HepG2 (cell line): ENCODE data around the gene TOMM20. TPM values are rescaled to one million over a fixed set of nuclear protein-coding genes. Genes with fewer than 3 reads are reported as not detected.
A peak's percentile ranks its signal among the peaks of the same experiment; 100 is the strongest.

Experiments used
- ASH2L ChIP-seq: fragments of 300-600, 200-600 bp; sonication (generic); IDR thresholded peaks from 2 replicates; pipeline ENCODE4 v1.7.0; 2017; ENCODE audit warnings: low read depth, mild to moderate bottlenecking, moderate library complexity, mixed read lengths, low read length; ENCODE audit not compliant: insufficient read length
- ATM ChIP-seq: fragments of 450-650 bp; IDR thresholded peaks from 2 replicates; pipeline ENCODE4 v1.7.1; 2017; ENCODE audit warnings: mild to moderate bottlenecking, borderline replicate concordance
- BRCA1 ChIP-seq: sonication (generic); formaldehyde crosslinking; IDR thresholded peaks from 2 replicates; pipeline ENCODE4 v1.4.0; 2020; ENCODE audit warnings: missing genetic modification reagents
- CBFB ChIP-seq: sonication (generic); formaldehyde crosslinking; IDR thresholded peaks from 2 replicates; pipeline ENCODE4 v1.4.0; 2020; ENCODE audit warnings: missing genetic modification reagents
- EP300 ChIP-seq, 3 experiments: sonication (generic) in 1 of 3; formaldehyde crosslinking in 1 of 3; IDR thresholded peaks; 2 replicates each; pipeline versions ENCODE4 v1.5.1 to v1.6.1; 2011 to 2020; ENCODE audit warnings: low read depth in 2 of 3, low read length in 2 of 3, borderline replicate concordance in 1 of 3, improper control_type of control experiment in 1 of 3, mild to moderate bottlenecking in 1 of 3, missing genetic modification reagents in 1 of 3, moderate library complexity in 1 of 3
- FOXK2 ChIP-seq: fragments of 450-650 bp; IDR thresholded peaks from 2 replicates; pipeline ENCODE4 v1.6.1; 2016
- FOXP1 ChIP-seq, 2 experiments: fragments of 450-650 bp in 1 of 2; IDR thresholded peaks; 2 replicates each; pipeline ENCODE4 v1.6.1; 2017 to 2018; ENCODE audit warnings: antibody characterized with exemption in 1 of 2
- GRHL1 ChIP-seq: sonication (generic); formaldehyde crosslinking; conservative IDR thresholded peaks from 2 replicates; pipeline ENCODE4 v1.8.0; 2022; ENCODE audit warnings: missing genetic modification reagents
- HOXA7 ChIP-seq: sonication (generic); formaldehyde crosslinking; IDR thresholded peaks from 2 replicates; pipeline ENCODE4 v1.8.1; 2022; ENCODE audit warnings: mild to moderate bottlenecking, missing genetic modification reagents, moderate library complexity
- NR2C2 ChIP-seq: sonication (generic); formaldehyde crosslinking; IDR thresholded peaks from 2 replicates; pipeline ENCODE4 v1.4.0; 2020; ENCODE audit warnings: missing genetic modification reagents, mild to moderate bottlenecking, moderate library complexity, borderline replicate concordance
- RCOR2 ChIP-seq: IDR thresholded peaks from 2 replicates; pipeline ENCODE4 v1.6.1; 2016; ENCODE audit warnings: missing biosample characterization, missing genetic modification reagents
- RNF2 ChIP-seq: fragments of 450-650 bp; conservative IDR thresholded peaks from 2 replicates; pipeline ENCODE4 v1.6.1; 2016; ENCODE audit warnings: low read depth
- SALL1 ChIP-seq: sonication (generic); formaldehyde crosslinking; IDR thresholded peaks from 2 replicates; pipeline ENCODE4 v1.8.0; 2022; ENCODE audit warnings: mild to moderate bottlenecking, missing genetic modification reagents
- TFE3 ChIP-seq: IDR thresholded peaks from 2 replicates; pipeline ENCODE4 v1.6.1; 2016
- TOPORS ChIP-seq: sonication (generic); formaldehyde crosslinking; IDR thresholded peaks from 2 replicates; pipeline ENCODE4 v1.8.0; 2023; ENCODE audit warnings: mild to moderate bottlenecking, missing genetic modification reagents
- ZFP90 ChIP-seq: sonication (generic); formaldehyde crosslinking; IDR thresholded peaks from 2 replicates; pipeline ENCODE4 v1.8.0; 2022; ENCODE audit warnings: missing genetic modification reagents, mild to moderate bottlenecking, inconsistent platforms, borderline replicate concordance
- ZNF121 ChIP-seq: sonication (generic); formaldehyde crosslinking; IDR thresholded peaks from 2 replicates; pipeline ENCODE4 v1.5.0; 2020; ENCODE audit warnings: mild to moderate bottlenecking, missing genetic modification reagents
- ZNF253 ChIP-seq: sonication (generic); formaldehyde crosslinking; IDR thresholded peaks from 2 replicates; pipeline ENCODE4 v1.8.0; 2022; ENCODE audit warnings: mild to moderate bottlenecking, missing genetic modification reagents, borderline replicate concordance
- ZNF317 ChIP-seq: sonication (generic); formaldehyde crosslinking; IDR thresholded peaks from 2 replicates; pipeline ENCODE4 v1.5.0; 2020; ENCODE audit warnings: mild to moderate bottlenecking, missing genetic modification reagents
- ZNF343 ChIP-seq: sonication (generic); formaldehyde crosslinking; IDR thresholded peaks from 2 replicates; pipeline ENCODE4 v1.4.0; 2020; ENCODE audit warnings: mild to moderate bottlenecking, missing genetic modification reagents
- ZNF468 ChIP-seq: sonication (generic); formaldehyde crosslinking; IDR thresholded peaks from 2 replicates; pipeline ENCODE4 v1.8.0; 2022; ENCODE audit warnings: mild to moderate bottlenecking, moderate library complexity, missing genetic modification reagents
- ZNF570 ChIP-seq: sonication (generic); formaldehyde crosslinking; IDR thresholded peaks from 2 replicates; pipeline ENCODE4 v1.4.0; 2020; ENCODE audit warnings: mild to moderate bottlenecking, missing genetic modification reagents, borderline replicate concordance
- ZNF580 ChIP-seq: IDR thresholded peaks from 2 replicates; pipeline ENCODE4 v1.6.1; 2016; ENCODE audit warnings: low read depth, borderline replicate concordance
- ZNF614 ChIP-seq: IDR thresholded peaks from 2 replicates; pipeline ENCODE4 v1.6.1; 2018; ENCODE audit warnings: missing biosample characterization, missing genetic modification reagents, inconsistent platforms, borderline replicate concordance
- ZNF703 ChIP-seq: sonication (generic); formaldehyde crosslinking; IDR thresholded peaks from 2 replicates; pipeline ENCODE4 v1.5.1; 2020; ENCODE audit warnings: missing genetic modification reagents, mild to moderate bottlenecking, moderate library complexity, borderline replicate concordance
- ZNF784 ChIP-seq: sonication (generic); formaldehyde crosslinking; IDR thresholded peaks from 2 replicates; pipeline ENCODE4 v1.5.1; 2020; ENCODE audit warnings: missing genetic modification reagents, mild to moderate bottlenecking, borderline replicate concordance
- ZNF788 ChIP-seq: sonication (generic); formaldehyde crosslinking; IDR thresholded peaks from 2 replicates; pipeline ENCODE4 v1.5.0; 2020; ENCODE audit warnings: mild to moderate bottlenecking, missing genetic modification reagents, borderline replicate concordance
- ZNF850 ChIP-seq: sonication (generic); formaldehyde crosslinking; conservative IDR thresholded peaks from 2 replicates; pipeline ENCODE4 v1.9.0; 2021; ENCODE audit warnings: mild to moderate bottlenecking, missing genetic modification reagents
- polyA plus RNA-seq, 8 experiments: library from polyadenylated mRNA; depleted of rRNA in 3 of 8; stranded (reverse) in 7 of 8; unstranded in 1 of 8; fragments of >200 nt; fragmentation: Illumina TruSeq in 4 of 8; extraction: Trizol in 4 of 8; gene quantifications; 2 replicates each; pipeline versions ENCODE4 v1.2.1 to v1.2.3, GENCODE V29; 2011 to 2016; ENCODE audit warnings: low read depth in 4 of 8, missing spikeins in 1 of 8, mixed read lengths in 1 of 8; ENCODE audit not compliant: insufficient read depth in 1 of 8
- total RNA-seq, 5 experiments: library from RNA; depleted of rRNA; stranded (reverse); fragments of >200 nt; fragmentation: Illumina TruSeq; extraction: Trizol; gene quantifications; 2 replicates each; pipeline ENCODE4 v1.2.3, GENCODE V29; 2016; ENCODE audit warnings: low read depth in 1 of 5

The TOMM20 gene
- total and polyA plus RNA-seq, 2 of the 13 experiments (the other 11 are each of a cell fraction or from before 2014, with no cell fraction given): 153 to 376 TPM

GRCh38 chr1:235074523-235075047 is 54.1 kb downstream of the TOMM20 start (continued):
- no peak; the same call in 1 of the 2 replicates for TF ChIP-seq CBFB (CRISPR knock-in tag)
- no peak for TF ChIP-seq ZNF570 (CRISPR knock-in tag)
- no peak for TF ChIP-seq ZNF580 (CRISPR knock-in tag)
- no peak for TF ChIP-seq FOXK2
- TF ChIP-seq ZNF121 (CRISPR knock-in tag): no peak
- TF ChIP-seq ASH2L: no peak
- TF ChIP-seq ZNF850: no peak
- no peak for TF ChIP-seq HOXA7
- no peak for TF ChIP-seq RNF2
- TF ChIP-seq NR2C2 (CRISPR knock-in tag): no peak
- no peak for TF ChIP-seq TFE3 (CRISPR knock-in tag)
- TF ChIP-seq ZNF614 (CRISPR knock-in tag): no peak
- no peak; the same call in 1 of the 2 replicates for TF ChIP-seq ZNF784 (CRISPR knock-in tag)
- no peak for TF ChIP-seq BRCA1 (CRISPR knock-in tag)
- TF ChIP-seq ZFP90 (CRISPR knock-in tag): peak; percentile 2; the same call in 1 of the 2 replicates
- no peak for TF ChIP-seq FOXP1 (IDR thresholded peaks at IDR 0.05)
- TF ChIP-seq FOXP1 (CRISPR knock-in tag; IDR thresholded peaks at IDR 0.05): no peak; the same call in 1 of the 2 replicates
- no peak for TF ChIP-seq ZNF317 (CRISPR knock-in tag)
- TF ChIP-seq ZNF788 (CRISPR knock-in tag): no peak
- no peak for TF ChIP-seq ATM
- TF ChIP-seq GRHL1 (CRISPR knock-in tag): no peak
- 0 out of 2 replicates have a peak, but pooled peaks have one; percentile 11 for TF ChIP-seq ZNF468 (CRISPR knock-in tag)
- TF ChIP-seq RCOR2 (CRISPR knock-in tag): no peak
- no peak for TF ChIP-seq SALL1 (CRISPR knock-in tag)
- no peak for TF ChIP-seq ZNF703
- 0 out of 2 replicates have a peak, but pooled peaks have one; percentile 21 for TF ChIP-seq TOPORS (CRISPR knock-in tag)
- TF ChIP-seq EP300 (IDR thresholded peaks at IDR 0.05; ENCODE audit: low read depth in 2 of 2, low read length in 2 of 2): no peak
- no peak; the same call in 1 of the 2 replicates for TF ChIP-seq EP300 (CRISPR knock-in tag; IDR thresholded peaks at IDR 0.05; ENCODE audit: borderline replicate concordance)
- no peak for TF ChIP-seq ZNF253 (CRISPR knock-in tag)
- no peak for TF ChIP-seq ZNF343 (CRISPR knock-in tag)
